HG02798 (cell line): Measurements from ENCODE around the gene LEPROT.
"Not testable (repeated sequence)": the region's sequence is repeated elsewhere in the genome, so short reads cannot be mapped to it uniquely, and the experiment has no call there.

Source experiments
- ATAC-seq: cut with Tn5 transposase; IDR thresholded peaks from one replicate; pipeline ENCODE4 v1.9.1; 2021; ENCODE audit warnings: mild to moderate bottlenecking; ENCODE audit not compliant: unreplicated experiment, poor library complexity

LEPROT gene

DNA sequence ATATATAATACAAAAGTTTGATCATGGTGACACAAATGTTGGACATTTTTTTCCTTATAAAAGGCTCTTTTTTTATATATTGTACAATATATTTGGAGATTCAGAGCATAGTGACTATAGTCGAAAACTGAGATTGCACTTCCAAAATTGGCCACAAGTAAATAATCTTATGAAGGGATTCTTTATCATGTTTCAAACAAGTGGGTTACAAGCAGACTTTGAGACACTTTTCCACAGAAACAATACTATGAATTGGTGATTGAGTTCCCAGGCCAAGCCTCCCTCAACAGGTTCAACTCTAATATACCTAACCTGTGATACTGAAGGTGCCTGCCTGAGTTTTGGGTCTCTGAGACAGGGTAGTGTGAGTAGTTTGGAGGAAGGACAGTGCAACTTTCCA is 13.8 kb downstream of the LEPROT start:
- ATAC-seq: no peak

DNA sequence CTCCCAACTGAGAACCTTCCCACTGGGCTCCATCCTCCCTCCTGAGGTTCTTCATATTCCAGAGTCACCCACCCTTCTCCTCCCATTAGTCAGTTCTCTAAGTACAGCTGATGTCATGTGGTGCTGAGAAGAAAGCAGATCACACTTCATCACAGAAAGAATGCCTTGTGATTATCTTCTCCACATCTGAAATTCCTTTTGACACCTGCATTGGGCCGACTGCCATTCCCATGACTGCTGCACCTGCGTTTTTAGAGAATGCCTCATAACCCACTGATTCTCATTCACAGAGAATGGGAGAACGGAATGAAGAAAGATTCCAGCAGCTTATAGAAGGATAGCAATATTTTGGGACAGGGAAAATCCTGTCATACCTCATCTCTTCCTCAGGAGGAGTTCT is 14.3 kb downstream of the LEPROT start:
- no peak for ATAC-seq

DNA sequence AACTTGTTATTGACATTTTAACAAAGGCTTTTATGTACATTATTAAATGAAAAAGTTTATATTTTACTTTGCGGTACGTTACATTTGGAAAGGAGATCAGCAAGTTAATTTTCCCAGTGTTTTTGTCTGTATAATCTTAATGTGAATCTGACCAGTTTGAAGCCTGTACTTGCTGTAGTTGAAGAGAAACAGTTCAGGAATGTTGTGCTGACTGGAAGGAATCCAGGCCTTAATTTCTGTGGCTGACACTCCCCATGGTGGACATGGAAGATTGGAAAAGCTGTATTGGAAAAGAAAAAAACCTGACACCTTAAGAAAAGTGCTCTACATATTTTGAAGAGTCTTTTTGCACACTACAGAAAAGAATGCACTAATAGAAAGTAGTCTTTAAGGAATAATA is 15.5 kb downstream of the LEPROT start:
- no peak for ATAC-seq

DNA sequence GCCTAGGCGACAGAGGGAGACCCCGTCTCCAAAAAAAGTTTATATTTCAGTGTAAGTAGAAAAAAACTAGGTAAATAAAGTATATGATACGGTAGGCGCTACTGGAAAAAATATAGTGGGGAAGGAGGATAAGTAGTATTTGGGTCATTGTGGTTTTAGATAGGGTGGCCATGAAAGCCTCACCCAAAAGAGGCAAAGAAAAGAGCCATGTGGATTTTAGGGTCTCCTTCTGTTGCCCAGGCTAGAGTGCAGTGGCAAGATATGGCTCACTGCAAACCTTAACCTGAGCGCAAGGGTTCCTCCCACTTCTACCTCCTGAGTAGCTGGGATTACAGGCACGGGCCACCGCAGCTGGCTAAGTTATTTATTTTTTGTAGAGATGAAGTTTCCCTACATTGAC is 17.1 kb downstream of the LEPROT start:
- ATAC-seq: no peak

DNA sequence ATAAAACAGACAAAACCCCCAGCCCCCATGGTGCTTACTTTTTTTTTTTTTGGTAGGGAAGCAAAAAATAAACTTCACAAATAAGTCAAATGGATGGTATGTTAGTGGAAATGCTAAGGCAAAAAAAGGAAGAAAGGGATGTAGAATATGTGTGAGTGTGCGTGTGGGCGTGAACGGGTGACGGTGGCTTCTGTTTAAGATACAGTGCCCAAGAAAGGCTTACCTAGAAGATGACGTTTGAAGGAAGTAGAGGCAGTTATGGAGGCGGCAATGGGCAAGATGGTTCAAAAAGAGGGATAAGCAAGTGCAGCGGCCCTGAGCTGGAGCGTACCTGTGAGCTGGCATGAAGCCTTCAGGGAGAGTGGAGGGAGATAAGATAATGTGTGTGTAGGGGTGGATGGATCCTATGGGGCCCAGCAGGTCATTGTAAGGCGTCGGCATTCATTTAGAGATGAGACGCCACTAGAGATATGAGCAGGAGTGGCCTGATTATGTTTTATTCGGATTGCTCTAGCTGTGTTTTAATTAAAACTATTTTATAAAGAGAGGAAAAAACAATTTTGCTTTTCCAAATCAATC is 19.9 kb downstream of the LEPROT start:
- no peak for ATAC-seq

DNA sequence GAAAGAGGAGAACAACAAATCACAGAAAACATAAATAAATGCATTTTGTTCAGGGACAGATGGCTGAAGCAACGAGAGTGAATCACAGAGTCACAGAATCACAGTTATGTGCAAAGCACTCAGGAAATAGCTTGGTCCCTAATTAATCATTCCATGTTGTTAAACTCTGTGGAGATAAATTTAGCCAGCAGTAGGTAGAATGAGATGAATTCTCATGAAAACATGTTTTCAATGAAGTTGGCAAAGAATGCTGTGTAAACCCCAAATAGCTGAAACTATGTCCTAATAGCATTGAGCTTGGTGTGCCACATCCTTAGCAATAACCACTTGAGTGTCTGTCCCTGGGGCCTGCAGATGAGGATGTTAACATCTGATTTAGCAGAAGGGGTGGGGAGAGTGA is 20.4 kb downstream of the LEPROT start:
- ATAC-seq: no peak

DNA sequence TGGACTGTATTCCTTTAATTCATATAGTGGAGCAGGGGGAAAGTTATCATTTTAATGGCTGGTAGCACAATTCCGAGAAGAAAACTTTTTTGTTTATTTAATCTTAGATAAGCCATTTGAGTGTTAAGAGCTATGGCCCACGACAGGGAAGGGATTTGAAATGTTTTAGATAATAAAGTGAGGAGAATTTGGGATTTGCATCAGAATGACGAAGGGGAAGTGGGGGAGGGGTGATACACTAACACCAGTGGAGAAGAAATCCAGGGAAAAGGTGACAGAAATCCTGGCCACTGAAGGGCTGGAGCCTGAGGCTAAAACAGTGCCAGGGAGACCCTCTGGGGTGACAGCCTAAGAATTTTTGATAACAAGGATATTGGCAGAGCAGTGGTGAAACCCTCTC is 21.0 kb downstream of the LEPROT start:
- no peak for ATAC-seq

DNA sequence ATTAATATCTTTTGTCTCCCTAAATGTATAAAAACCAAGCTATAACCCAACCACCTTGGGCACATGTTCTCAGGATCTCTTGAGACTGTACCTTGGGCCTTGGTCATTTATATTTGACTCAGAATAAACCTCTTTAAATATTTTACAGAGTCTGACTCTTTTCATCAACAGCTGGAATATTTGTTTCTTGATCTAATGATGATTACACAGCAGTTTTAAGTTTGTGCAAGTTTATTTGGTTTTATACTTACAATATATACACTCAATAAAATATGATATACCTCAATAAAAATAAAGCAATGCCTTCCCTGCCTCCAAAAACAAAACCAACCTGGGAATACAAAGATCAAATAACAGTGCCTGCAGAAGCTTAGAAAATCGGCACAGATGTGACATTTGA is 22.0 kb downstream of the LEPROT start:
- no peak for ATAC-seq

DNA sequence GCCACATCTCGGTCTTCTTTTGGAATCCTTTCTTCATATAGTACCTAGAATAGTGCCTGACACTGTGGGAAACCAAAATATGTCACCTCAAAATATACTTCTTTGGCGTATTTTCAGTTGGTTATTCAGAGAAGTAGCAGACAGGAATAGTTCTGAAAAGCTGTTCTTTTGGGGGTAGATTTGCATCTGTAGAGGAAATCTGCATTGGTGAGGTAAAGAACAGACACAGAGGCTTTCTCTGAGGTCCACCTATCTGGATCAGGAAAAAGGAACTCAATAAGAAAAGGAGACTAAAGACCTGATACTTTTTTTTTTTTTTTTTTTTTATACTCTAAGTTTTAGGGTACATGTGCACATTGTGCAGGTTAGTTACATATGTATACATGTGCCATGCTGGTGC is 23.2 kb downstream of the LEPROT start:
- ATAC-seq: no peak

DNA sequence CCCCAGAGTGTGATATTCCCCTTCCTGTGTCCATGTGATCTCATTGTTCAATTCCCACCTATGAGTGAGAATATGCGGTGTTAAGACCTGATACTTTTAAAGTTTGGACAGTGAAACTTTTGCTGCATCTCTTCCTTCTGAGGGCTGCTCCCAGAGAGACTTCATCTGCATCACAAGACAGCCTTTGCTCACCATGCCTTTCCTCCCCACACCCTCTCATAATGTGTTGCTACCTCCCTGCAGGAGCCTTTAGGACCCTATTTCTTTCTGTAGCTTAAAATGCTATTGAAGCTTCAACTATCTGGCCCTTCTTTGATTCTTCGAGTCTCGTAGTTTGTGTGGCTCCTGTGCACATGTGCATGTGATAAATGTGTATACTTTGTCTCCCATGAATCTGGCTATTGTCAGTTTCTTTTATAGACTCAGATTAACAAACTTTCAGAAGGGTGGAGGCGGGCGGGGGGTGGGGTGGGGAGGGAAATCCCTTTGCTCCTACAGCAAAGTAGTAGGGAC is 23.7 kb downstream of the LEPROT start:
- ATAC-seq: no peak

DNA sequence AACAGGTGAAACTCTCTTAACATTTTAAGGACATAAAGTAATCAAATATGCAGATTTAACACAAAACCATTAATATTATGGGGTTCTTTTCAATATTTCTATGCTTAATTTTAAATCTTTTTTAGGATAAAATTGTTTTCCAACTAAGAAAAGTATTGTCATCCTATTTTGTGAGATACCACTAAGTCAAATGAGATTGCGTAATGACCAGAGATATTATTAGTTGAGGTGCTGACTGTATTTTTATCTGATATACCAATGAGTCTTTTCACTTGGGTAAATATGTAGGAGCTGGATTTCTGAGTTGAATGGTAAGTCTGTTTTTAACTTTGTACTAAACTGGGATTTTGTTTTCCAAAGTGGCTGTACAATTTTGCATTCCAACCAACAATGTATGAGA is 25.4 kb downstream of the LEPROT start:
- ATAC-seq: no peak

DNA sequence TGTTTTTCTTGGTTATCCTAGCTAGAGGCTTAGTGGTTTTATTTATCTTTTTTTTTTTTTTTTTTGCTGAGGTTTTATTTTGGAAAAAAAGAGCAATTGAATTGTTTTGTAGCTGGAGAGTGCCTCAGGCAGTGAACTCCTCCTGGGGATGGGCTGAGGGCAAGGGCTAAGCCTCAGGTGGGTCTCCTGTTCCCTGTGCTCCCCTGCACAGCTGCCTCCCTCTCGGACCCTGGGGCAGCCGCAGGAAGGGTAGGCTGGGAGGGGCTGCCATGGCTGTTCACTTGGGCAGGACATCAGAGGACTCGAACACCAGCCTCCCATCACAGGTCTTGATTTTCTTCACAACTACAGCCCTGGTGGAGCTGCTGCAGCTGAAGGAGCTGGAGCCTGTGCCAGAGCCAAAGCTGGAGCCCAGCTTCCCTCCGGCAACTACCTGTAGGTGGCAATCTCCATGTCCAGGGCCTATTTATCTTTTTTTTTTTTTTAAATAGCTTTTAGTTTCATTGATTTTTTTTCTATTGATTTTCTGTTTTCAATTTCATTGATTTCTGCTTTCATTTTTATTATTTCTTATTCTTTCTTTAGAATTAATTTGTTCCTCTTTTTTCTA is 28.9 kb downstream of the LEPROT start:
- ATAC-seq: no peak

DNA sequence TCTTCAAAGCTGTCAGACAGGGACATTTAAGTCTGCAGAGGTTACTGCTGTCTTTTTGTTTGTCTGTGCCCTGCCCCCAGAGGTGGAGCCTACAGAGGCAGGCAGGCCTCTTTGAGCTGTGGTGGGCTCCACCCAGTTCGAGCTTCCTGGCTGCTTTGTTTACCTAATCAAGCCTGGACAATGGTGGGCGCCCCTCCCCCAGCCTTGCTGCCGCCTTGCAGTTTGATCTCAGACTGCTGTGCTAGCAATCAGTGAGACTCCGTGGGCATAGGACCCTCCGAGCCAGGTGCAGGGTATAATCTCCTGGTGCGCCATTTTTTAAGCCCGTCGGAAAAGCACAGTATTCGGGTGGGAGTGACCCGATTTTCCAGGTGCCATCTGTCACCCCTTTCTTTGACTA is 35.2 kb downstream of the LEPROT start:
- ATAC-seq: not testable (repeated sequence)

DNA sequence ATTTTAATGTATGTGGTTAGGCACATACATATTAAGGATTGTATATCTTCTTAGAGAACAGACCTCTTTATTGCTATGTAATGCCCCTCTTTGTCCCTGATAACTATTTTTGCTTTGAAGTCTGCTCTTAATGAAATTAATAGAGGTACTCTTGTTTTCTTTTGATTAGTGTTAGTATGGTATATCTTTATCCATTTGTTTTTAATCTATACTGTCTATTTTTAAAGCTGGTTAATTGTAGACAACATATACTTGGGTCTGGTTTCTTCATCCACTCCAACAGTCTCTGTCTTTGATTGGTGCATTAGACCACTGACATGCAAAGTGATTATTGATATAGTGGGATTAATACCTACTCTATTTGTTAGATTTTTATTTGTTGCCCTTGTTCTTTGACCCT is 36.0 kb downstream of the LEPROT start:
- ATAC-seq: no peak

DNA sequence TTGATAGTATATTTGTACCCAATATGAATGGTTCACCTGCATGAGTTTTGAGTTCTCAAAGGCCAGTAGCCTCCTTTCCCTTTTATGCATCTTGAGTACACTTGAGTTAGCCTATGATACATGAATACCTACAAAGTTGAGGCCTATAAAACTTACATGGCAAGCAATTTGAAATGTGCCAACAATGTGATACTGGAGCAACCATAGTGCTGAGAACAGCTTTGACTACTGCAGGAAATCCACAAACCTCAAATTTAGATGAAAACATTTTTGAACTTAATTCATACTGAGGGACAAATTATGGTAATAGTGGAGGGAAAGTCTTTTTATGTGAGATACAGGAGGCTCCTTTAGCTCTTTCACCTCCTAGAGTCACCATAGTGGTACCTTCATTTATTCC is 37.4 kb downstream of the LEPROT start:
- ATAC-seq: no peak

DNA sequence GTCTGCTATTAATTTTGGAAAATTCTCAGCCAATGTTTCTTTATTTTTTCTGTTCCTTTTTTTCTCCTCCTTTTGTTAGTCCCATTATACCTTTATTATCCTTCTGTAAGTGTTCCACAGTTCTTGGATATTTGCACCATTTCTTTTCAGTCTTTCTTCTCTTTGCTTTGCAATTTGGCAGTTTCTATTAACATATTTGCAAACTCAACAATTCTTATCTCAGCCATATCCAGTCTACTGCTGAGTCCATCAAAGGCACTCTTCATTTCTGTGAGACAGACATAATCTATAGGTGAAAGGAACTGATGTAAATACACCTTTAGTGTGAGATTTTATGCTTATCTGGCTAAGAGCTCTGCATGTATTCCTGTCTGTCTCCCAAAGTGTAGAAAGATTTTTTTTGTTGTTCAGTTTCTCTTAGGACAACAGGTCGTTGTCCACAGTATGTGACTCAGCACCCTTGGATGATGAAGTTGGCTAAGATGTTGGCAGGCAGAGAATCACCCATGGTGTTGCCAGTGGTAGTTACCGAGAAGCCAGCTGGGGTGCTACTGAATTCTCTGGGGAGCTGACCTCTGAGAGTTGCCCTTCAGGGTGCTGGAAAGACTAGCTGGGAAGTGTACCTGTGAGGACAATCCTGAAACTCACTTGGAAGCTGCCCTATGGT is 38.4 kb downstream of the LEPROT start:
- ATAC-seq: no peak

DNA sequence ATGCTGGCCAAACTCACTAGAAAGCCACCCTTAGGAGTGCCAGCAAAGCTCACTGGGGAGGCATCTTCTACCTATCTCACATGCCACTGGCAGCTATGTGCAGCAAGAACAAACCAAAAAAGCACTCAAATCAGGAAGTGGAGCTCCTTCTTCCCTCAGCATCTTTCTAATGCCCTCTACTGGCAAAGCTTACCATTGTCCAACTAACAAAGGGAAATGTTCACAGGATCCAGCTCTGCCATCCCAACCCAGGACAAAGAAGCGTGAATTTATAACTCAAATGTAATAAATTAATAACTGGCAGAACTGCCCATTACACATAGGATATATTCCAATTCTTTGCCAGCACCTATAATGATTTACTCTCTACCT is 38.9 kb downstream of the LEPROT start:
- ATAC-seq: peak; percentile 71

DNA sequence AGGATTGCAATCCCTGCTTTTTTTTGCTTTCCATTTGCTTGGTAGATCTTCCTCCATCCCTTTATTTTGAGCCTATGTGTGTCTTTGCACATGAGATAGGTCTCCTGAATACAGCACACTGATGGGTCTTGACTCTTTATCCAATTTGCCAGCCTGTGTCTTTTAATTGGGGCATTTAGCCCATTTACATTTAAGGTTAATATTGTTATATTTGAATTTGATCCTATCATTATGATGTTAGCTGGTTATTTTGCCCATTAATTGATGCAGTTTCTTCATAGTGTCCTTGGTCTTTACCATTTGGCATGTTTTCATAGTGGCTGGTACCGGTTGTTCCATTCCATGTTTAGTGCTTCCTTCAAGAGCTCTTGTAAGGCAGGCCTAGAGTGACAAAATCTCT is 45.4 kb downstream of the LEPROT start:
- not testable (repeated sequence) for ATAC-seq

DNA sequence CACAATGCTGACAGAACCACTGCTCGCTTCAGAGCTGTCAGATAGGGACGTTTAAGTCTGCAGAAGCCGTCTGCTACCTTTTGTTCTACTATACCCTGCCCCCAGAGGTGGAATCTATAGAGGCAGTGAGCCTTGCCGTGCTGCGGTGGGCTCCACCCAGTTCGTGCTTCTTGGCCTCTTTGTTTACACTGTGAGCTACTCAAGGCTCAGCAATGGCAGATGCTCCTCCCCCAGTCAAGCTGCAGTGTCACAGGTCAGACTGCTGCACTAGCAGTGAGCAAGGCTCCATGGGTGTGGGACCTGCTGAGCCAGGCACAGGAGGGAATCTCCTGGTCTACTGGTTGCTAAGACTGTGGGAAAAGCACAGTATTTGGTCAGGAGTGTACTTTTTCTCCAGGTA is 47.1 kb downstream of the LEPROT start:
- no peak for ATAC-seq

DNA sequence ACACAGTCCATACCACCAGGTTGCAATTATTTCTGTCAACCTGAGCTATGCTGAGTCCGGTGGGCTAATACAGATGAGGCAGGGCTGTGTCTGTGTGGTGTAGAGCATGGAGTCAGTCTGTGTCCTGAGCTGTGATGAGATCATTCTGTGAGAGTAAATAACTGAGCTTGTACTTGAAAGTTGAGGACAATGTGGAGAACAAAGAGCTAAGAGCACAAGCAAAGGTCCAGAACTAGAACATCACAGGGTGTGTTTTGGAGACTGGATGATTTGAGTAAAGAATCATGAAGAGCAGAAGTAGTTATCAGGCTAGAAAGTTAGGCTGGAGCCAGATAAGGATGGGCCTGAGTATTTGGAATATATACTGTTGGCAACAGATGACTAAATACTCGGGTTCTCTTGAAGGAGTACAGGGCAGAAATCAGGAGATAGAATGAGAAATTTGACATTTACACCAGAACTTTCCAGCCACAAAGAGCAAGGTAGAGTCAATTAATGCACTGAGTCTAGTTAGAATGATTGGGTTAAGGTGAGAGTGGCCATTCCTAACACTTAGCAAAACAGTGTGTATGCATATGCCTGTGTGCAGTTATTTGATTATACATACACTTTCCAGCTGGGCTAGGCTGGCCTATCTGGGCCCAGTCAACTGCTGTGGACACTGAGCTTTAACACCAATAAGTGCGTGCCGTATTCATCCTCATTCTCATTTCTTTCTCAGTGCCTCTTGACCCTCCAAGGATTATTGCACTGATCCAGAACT is 48.8 kb downstream of the LEPROT start:
- ATAC-seq: no peak

DNA sequence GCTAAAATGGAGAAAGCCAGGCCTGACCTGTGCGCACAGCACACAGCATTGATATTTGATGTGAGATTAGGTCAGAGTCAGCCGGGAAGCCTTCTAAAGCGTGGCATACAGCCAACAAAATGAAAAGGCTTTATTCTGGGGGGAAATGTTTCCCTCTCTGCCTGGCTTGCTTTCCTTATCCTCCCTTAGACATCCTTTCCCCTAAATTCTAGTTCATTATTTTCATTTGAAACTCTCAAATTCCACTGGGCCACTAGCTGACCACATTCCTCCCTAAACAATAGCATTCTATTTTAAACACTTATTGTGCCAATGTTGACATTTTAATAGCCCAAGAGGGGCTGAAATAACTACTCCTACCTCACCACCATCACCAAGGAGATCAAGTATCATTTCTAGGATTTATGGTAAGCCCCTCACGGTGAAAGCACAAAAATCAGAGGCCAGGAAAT is 49.4 kb downstream of the LEPROT start:
- ATAC-seq: no peak
